Stomach (tissue), 9 donors: ENCODE results near the gene ROBO1. TPM values are rescaled to one million over a fixed set of nuclear protein-coding genes. Genes with fewer than 3 reads are reported as not detected.

Experiments
- DNase-seq, 2 donors: peaks; one replicate each; pipeline versions ENCODE4 v3.0.0 to v3.0.0-alpha.2; 2013 to 2019
- H3K27ac ChIP-seq, 5 donors: fragments of 200-600 bp in 4 of 5; sonication (generic) in 4 of 5; one replicate each; pipeline ENCODE4 v1.5.1; 2013 to 2019; ENCODE audit warnings: mild to moderate bottlenecking in 1 of 5, moderate library complexity in 1 of 5
- H3K27me3 ChIP-seq, 3 donors: fragments of 200-600 bp; sonication (generic); one replicate each; pipeline ENCODE4 v1.5.1; 2017 to 2019; ENCODE audit warnings: mixed run types in 1 of 3
- H3K36me3 ChIP-seq, 4 donors: fragments of 200-600 bp; sonication (generic); 1 replicate in 3 of 4; 2 replicates in 1 of 4; pipeline ENCODE4 v1.5.1; 2016 to 2019
- H3K4me1 ChIP-seq, 4 donors: fragments of 200-600 bp; sonication (generic); one replicate each; pipeline ENCODE4 v1.5.1; 2016 to 2019
- H3K4me3 ChIP-seq, 4 donors: fragments of 200-600 bp; sonication (generic) in 3 of 4; one replicate each; pipeline ENCODE4 v1.5.1; 2016 to 2019; ENCODE audit warnings: mild to moderate bottlenecking in 1 of 4
- H3K9me3 ChIP-seq, 4 donors: fragments of 200-600 bp; sonication (generic); one replicate each; pipeline ENCODE4 v1.5.1; 2016 to 2019
- CTCF ChIP-seq, 7 experiments: fragments of 450-650 bp in 4 of 7; fragments of 200-600 bp in 3 of 7; sonication (generic) in 3 of 7; IDR thresholded peaks; one replicate each; pipeline ENCODE4 v1.5.1; 2016 to 2019; ENCODE audit warnings: antibody characterized with exemption in 7 of 7, control low read depth in 2 of 7, mild to moderate bottlenecking in 1 of 7
- EP300 ChIP-seq: sonication (generic); formaldehyde crosslinking; IDR thresholded peaks from one replicate; pipeline ENCODE4 v1.6.1; 2017; ENCODE audit warnings: antibody characterized with exemption
- POLR2A ChIP-seq, 4 donors: fragments of 450-650 bp; IDR thresholded peaks; one replicate each; pipeline ENCODE4 v1.6.1; 2016; ENCODE audit warnings: antibody characterized with exemption in 4 of 4, control low read depth in 2 of 4, mild to moderate bottlenecking in 1 of 4, moderate library complexity in 1 of 4
- POLR2AphosphoS5 ChIP-seq, 3 donors: sonication (generic); formaldehyde crosslinking; IDR thresholded peaks; one replicate each; pipeline ENCODE4 v1.6.1; 2016; ENCODE audit warnings: antibody characterized with exemption in 3 of 3
- WGBS, 5 donors: extraction: QIAGEN DNeasy Blood & Tissue Kit in 3 of 5; methylation state at CpG; one replicate each; pipeline versions ENCODE4 v1.1.5 to v1.1.7; 2013 to 2018; 5-methylcytosine and 5-hydroxymethylcytosine counted together
- intact Hi-C: fragments of 100-400 bp; cut with DNase I; formaldehyde crosslinking; loops from one replicate; pipeline ENCODE4 v1.15.1; 2023; ENCODE audit warnings: low total_unique reads
- polyA plus RNA-seq, 3 donors: library from polyadenylated mRNA; stranded (reverse); fragments of 200-250 nt; gene quantifications; one replicate each; pipeline ENCODE4 v1.2.3, GENCODE V29; 2013
- total RNA-seq, 5 donors: library from RNA; depleted of rRNA; stranded (reverse); fragments of >200 nt; gene quantifications; one replicate each; pipeline versions ENCODE4 v1.1.0 to v1.2.3, GENCODE V29; 2014 to 2016
- donor health status: healthy with polysubstance abuse.
- donor health status: Bipolar disorder and iron deficiency.
- donor health status: healthy.

Gene ROBO1
- total and polyA plus RNA-seq, 8 donors: 2.0 to 174 (median 4.5) TPM

DNA sequence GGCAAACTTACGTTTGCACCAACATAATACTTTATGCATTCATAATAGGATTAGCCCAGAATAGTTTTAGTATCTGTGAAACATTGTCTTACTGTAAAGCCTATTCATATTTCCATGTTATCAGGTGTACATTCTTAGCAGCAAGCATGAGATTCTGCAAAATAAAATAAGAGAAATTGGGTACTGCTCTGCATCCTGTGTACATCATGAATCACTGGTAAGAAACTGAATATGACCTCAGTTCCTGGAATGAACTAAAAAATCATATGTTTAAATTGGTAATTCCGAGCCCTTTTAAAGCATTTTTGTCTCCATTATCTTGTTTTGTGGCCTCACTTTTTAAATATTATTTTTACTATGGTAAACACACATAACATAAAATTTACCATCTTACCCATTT, 605.1 kb downstream of the ROBO1 start:
- whole genome bisulfite sequencing, 5 donors: 55 to 64% (median 59%) methylated on average over 2 of the region's 2 CpGs
- Histone ChIP-seq H3K4me1 (peaks cover 0 to 3% (median 0%) of the 10 kb centered on the region in 4 donors), H3K27me3 (no peaks in the 10 kb centered on the region), H3K4me3 (no peak overlapping the region), H3K36me3 (no peaks in the 10 kb centered on the region), H3K27ac (no peak overlapping the region), H3K9me3 (no peaks in the 10 kb centered on the region)
- intact Hi-C loops: no loop called here
- TF ChIP-seq CTCF (IDR thresholded peaks at IDR 0.05) (no peak), POLR2AphosphoS5 (IDR thresholded peaks at IDR 0.05) (no peak), EP300 (no peak), POLR2A (IDR thresholded peaks at IDR 0.05) (no peak)
- no peak for DNase-seq

- TF ChIP-seq POLR2AphosphoS5 (IDR thresholded peaks at IDR 0.05): no peak
- no peak for TF ChIP-seq POLR2A (IDR thresholded peaks at IDR 0.05)
- no peak for TF ChIP-seq EP300
- TF ChIP-seq CTCF (IDR thresholded peaks at IDR 0.05): no peak
- Histone ChIP-seq H3K27ac (no peak overlapping the region), H3K36me3 (no peaks in the 10 kb centered on the region), H3K27me3 (no peaks in the 10 kb centered on the region), H3K4me3 (no peak overlapping the region), H3K4me1 (no peaks in the 10 kb centered on the region), H3K9me3 (no peaks in the 10 kb centered on the region)
- no peak for DNase-seq
- 53 to 87% (median 68%) methylated on average over 1 of the region's 1 CpG for WGBS, 5 donors
- intact Hi-C loops: no loop called here
These were observed 605.9 kb downstream of the ROBO1 start for GRCh38 chr3:79161941-79162340.

- TF ChIP-seq CTCF (IDR thresholded peaks at IDR 0.05): no peak
- no peak for TF ChIP-seq POLR2AphosphoS5 (IDR thresholded peaks at IDR 0.05)
- TF ChIP-seq POLR2A (IDR thresholded peaks at IDR 0.05): no peak
- no peak for TF ChIP-seq EP300
- intact Hi-C loops: no loop called here
- Histone ChIP-seq H3K36me3 (no peaks in the 10 kb centered on the region), H3K9me3 (no peaks in the 10 kb centered on the region), H3K27ac (no peak overlapping the region), H3K4me1 (no peaks in the 10 kb centered on the region), H3K27me3 (no peaks in the 10 kb centered on the region), H3K4me3 (no peak overlapping the region)
- DNase-seq: no peak
- 89 to 100% (median 97%) methylated on average over 1 of the region's 1 CpG for WGBS, 5 donors
These were observed 607.4 kb downstream of the ROBO1 start for GRCh38 chr3:79160421-79160820.

DNA sequence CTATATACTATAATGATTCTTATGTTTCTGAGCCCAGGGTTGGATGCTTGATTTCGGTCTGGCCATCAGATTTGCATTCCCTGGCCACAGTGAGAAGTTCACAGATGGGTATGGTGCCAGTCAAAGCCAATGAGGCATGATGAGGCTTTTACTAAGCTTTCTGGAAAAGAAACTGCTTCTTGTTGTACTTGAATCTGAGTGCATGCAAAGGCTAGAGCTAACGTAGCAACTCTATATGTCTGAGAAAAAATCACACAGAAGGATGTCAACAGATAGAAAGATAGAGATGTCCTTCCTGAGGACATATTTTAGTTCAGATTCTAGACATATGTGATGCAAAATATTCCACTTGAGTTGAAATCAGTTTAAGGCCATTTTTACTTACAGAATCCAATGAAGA, 608.1 kb downstream of the ROBO1 start:
- no peaks in the 10 kb centered on the region for H3K36me3 ChIP-seq
- no peak for DNase-seq
- H3K27me3 ChIP-seq: no peaks in the 10 kb centered on the region
- intact Hi-C loops: no loop called here
- WGBS, 5 donors: 64 to 87% (median 76%) methylated on average over 2 of the region's 2 CpGs
- TF ChIP-seq POLR2AphosphoS5 (IDR thresholded peaks at IDR 0.05) (no peak), EP300 (no peak), CTCF (IDR thresholded peaks at IDR 0.05) (no peak), POLR2A (IDR thresholded peaks at IDR 0.05) (no peak)
- H3K4me1 ChIP-seq: no peaks in the 10 kb centered on the region
- H3K4me3 ChIP-seq: no peak overlapping the region
- H3K9me3 ChIP-seq: no peaks in the 10 kb centered on the region
- no peak overlapping the region for H3K27ac ChIP-seq
